ENCODE measurements around the gene NELFB. TPM values are rescaled to one million over a fixed set of nuclear protein-coding genes. Genes with fewer than 3 reads are reported as not detected.

NELFB gene
- polyA plus RNA-seq, 1 donor (not counting 4 experiments of a cell fraction or from before 2014, with no cell fraction given): 25.1 TPM

DNA sequence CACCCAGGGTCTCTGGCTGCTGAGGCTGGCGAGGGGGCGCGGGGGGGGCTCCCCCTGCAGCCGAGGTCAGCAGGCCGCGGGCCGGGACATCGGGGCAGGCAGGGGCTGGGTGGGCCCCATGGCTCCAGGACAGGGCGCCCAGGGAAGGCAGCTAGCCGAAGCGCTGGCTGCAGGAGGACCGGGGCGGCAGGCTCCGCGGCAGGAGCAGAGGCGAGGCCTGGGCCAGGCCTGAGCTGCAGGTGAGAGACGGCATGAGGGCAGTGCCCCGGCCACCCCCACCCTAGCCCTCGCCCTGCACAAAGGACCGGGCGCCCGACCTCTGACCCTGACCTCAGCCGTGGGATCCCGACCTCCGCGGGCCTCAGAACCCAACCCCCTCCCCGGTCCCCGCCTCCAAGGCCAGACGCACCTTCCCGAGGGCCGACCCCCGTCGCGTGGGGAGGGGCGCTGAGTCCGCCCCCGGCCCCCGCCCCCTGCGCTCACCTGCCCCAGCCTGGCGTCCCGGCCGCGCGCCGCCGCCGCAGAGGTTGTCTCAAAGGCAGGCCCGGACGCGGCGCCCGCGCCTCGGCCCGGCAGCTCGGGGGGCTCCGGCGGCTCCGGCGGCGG, 33.5 kb upstream of the NELFB start:
- Histone ChIP-seq H3K79me2 (ENCODE audit: control insufficient read depth, insufficient read depth, low read length) (no peaks in the 10 kb centered on the region), H3K9me1 (ENCODE audit: control insufficient read depth, extremely low read depth, insufficient read depth, low read length) (no peaks in the 10 kb centered on the region), H4K20me1 (ENCODE audit: control insufficient read depth, extremely low read depth, insufficient read depth, low read length) (no peaks in the 10 kb centered on the region), H3K4me1 (ENCODE audit: control insufficient read depth, extremely low read depth, insufficient read depth, low read length) (peaks cover 48% of the 10 kb centered on the region), H3K9me3 (ENCODE audit: control insufficient read depth, low read depth, low read length) (no peaks in the 10 kb centered on the region), H2AFZ (ENCODE audit: control insufficient read depth, low read length) (no peak overlapping the region), H3K4me3 (ENCODE audit: control insufficient read depth in 2 of 3, extremely low read depth in 1 of 3, insufficient read depth in 2 of 3, low read depth in 1 of 3, low read length in 3 of 3) (no peak overlapping the region), H3K27me3 (ENCODE audit: control insufficient read depth, extremely low read depth, insufficient read depth, low read length) (no peaks in the 10 kb centered on the region), H3K27ac (ENCODE audit: control insufficient read depth, insufficient read depth, low read length) (no peak overlapping the region), H3K9ac (ENCODE audit: control insufficient read depth, extremely low read depth, insufficient read depth, low read length) (no peak overlapping the region), H3K4me2 (ENCODE audit: control insufficient read depth, extremely low read depth, insufficient read depth, low read depth, low read length) (no peak overlapping the region), H3K36me3 (ENCODE audit: control insufficient read depth in 2 of 2, extremely low read depth in 1 of 2, insufficient read depth in 2 of 2, low read length in 2 of 2) (peaks cover 0 to 2% of the 10 kb centered on the region in 2 experiments)
- FAIRE-seq: no peak
- dilution Hi-C loops (cut with MboI; ENCODE audit: extremely low pct_ligation_motif_present, low sequenced_read_pairs): no loop called here
- DNase-seq (ENCODE audit: low read depth, low spot score): no peak
- TF ChIP-seq, protein P1, sequence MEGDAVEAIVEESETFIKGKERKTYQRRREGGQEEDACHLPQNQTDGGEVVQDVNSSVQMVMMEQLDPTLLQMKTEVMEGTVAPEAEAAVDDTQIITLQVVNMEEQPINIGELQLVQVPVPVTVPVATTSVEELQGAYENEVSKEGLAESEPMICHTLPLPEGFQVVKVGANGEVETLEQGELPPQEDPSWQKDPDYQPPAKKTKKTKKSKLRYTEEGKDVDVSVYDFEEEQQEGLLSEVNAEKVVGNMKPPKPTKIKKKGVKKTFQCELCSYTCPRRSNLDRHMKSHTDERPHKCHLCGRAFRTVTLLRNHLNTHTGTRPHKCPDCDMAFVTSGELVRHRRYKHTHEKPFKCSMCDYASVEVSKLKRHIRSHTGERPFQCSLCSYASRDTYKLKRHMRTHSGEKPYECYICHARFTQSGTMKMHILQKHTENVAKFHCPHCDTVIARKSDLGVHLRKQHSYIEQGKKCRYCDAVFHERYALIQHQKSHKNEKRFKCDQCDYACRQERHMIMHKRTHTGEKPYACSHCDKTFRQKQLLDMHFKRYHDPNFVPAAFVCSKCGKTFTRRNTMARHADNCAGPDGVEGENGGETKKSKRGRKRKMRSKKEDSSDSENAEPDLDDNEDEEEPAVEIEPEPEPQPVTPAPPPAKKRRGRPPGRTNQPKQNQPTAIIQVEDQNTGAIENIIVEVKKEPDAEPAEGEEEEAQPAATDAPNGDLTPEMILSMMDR (optimal IDR thresholded peaks at IDR 0.05 in 1 of 3, IDR thresholded peaks at IDR 0.05 in 1 of 3, conservative IDR thresholded peaks at IDR 0.05 in 1 of 3; ENCODE audit: extremely low read depth in 1 of 3, insufficient read depth in 2 of 3, low read length in 3 of 3): no peak
- TF ChIP-seq EZH2 (IDR thresholded peaks at IDR 0.05; ENCODE audit: low read length): no peak

DNA sequence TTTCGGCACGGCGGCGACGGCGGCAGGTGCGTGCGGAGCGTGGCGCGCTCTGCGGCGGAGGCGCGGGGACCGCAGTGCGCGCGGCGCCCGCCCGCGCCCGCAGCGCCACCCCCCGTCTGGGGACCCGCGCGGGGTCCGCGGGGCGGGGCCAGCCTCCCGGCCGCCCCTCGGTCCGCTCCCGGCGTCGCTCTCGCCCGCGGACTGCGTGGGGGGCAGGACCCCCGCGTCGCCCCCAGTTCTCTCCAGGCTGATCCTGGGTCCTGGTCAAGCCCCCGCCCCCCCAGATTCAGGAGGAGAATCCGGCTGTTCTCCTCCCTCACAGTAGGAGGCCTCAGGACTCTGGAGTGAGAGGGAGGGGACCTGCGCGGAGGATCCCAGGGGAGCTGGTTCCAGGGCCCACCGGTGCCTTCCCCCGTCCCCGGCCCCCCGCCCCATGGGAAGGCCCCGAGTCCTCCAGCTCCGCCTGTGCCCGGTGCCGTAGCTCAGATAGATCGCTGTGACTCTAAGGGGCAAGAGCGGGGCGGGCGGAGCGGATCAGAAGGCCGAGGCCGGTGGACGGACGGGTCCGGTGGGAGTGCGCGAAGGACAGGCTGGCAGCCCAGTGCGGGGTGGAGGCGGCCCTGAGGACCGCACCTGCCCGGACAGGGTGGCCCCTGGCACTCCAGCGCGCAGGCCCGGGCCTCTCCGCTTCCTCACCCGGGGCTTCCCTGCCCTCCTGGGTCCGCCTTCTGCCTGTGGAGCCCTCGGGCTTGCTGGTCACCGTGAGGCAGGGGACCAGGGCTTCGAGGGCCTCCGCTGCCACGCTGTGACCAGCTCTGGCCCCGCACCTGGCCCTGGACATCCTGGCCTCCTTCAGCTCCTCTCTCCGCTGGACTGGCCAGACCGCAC, 32.7 kb upstream of the NELFB start, which contains the start of gene RNF208:
Gene RNF208, minus strand, starts transcription at position 51 of the 888 bp plus-strand sequence. CDS start 1,028 bp downstream, outside the sequence.
- peak within 1 kb of the TSS; percentile 40 for H3K27ac ChIP-seq (ENCODE audit: control insufficient read depth, insufficient read depth, low read length)

More for the DNA sequence above, 32.7 kb upstream of the NELFB start, which contains the start of gene RNF208:
- Histone ChIP-seq H3K4me1 (ENCODE audit: control insufficient read depth, extremely low read depth, insufficient read depth, low read length) (peaks cover 48% of the 10 kb centered on the region), H3K9me1 (ENCODE audit: control insufficient read depth, extremely low read depth, insufficient read depth, low read length) (no peaks in the 10 kb centered on the region), H3K79me2 (ENCODE audit: control insufficient read depth, insufficient read depth, low read length) (no peaks in the 10 kb centered on the region), H4K20me1 (ENCODE audit: control insufficient read depth, extremely low read depth, insufficient read depth, low read length) (no peaks in the 10 kb centered on the region), H3K4me3 (ENCODE audit: control insufficient read depth in 2 of 3, extremely low read depth in 1 of 3, insufficient read depth in 2 of 3, low read depth in 1 of 3, low read length in 3 of 3) (peak within 1 kb of the TSS; percentile 64 to 81 (median 65)), H3K36me3 (ENCODE audit: control insufficient read depth in 2 of 2, extremely low read depth in 1 of 2, insufficient read depth in 2 of 2, low read length in 2 of 2) (no peaks in the 10 kb centered on the region), H3K9me3 (ENCODE audit: control insufficient read depth, low read depth, low read length) (no peaks in the 10 kb centered on the region), H2AFZ (ENCODE audit: control insufficient read depth, low read length) (peak within 1 kb of the TSS; percentile 52), H3K27me3 (ENCODE audit: control insufficient read depth, extremely low read depth, insufficient read depth, low read length) (no peaks in the 10 kb centered on the region), H3K4me2 (ENCODE audit: control insufficient read depth, extremely low read depth, insufficient read depth, low read depth, low read length) (peak within 1 kb of the TSS; percentile 83), H3K9ac (ENCODE audit: control insufficient read depth, extremely low read depth, insufficient read depth, low read length) (peak within 1 kb of the TSS; percentile 58)
- dilution Hi-C loops (cut with MboI; ENCODE audit: extremely low pct_ligation_motif_present, low sequenced_read_pairs): no loop called here
- DNase-seq (ENCODE audit: low read depth, low spot score): no peak
- TF ChIP-seq EZH2 (IDR thresholded peaks at IDR 0.05; ENCODE audit: low read length): no peak
- no peak for FAIRE-seq
